Endothelial cell of umbilical vein (primary cell): ENCODE data around the gene NTSR1. TPM values are rescaled to one million over a fixed set of nuclear protein-coding genes. Genes with fewer than 3 reads are reported as not detected.

ENCODE experiments used
- BruUV-seq: library from RNA; stranded (reverse); fragments of 400-500 nt; replicated peaks from 2 replicates; lab custom pipeline; 2021; lab: Mats Ljungman, UMichigan
- CTCF ChIA-PET: fragments of 300-600, 350-600 bp; sonication (Branson Sonifier 250); formaldehyde crosslinking; loops from one replicate; lab custom pipeline; 2021; ENCODE audit warnings: antibody characterized with exemption, inconsistent platforms; lab: Charles Lee
- POLR2A ChIA-PET: fragments of 300-600, 350-600 bp; sonication (Branson Sonifier 250); formaldehyde crosslinking; loops from one replicate; lab custom pipeline; 2021; ENCODE audit warnings: antibody characterized with exemption, inconsistent platforms; lab: Charles Lee
- DNase-seq: peaks from one replicate; pipeline ENCODE4 v3.0.0-alpha.2; 2011; ENCODE audit warnings: low read depth, low spot score
- FAIRE-seq: peaks from 2 replicates; lab custom pipeline; 2011; peaks lifted over from hg19 to GRCh38; lab: Jason Lieb, UNC
- H2AFZ ChIP-seq: 2 replicates; pipeline ENCODE4 v1.6.0; 2012; ENCODE audit warnings: low read depth, low read length, control low read depth, inconsistent platforms
- H3K27ac ChIP-seq: 2 replicates; pipeline ENCODE4 v1.5.1; 2011; ENCODE audit warnings: low read depth, mild to moderate bottlenecking, control low read depth, low read length, moderate library complexity; ENCODE audit not compliant: insufficient read depth
- H3K27me3 ChIP-seq, 2 experiments: 2 replicates each; pipeline versions ENCODE4 v1.6.0 to v1.6.1; 2011; ENCODE audit warnings: low read length in 2 of 2, mixed read lengths in 1 of 2; ENCODE audit not compliant: control insufficient read depth in 2 of 2, insufficient read depth in 2 of 2
- H3K36me3 ChIP-seq, 2 experiments: 2 replicates in 1 of 2; 3 replicates in 1 of 2; pipeline ENCODE4 v1.5.1; 2011; ENCODE audit warnings: low read length in 2 of 2, mild to moderate bottlenecking in 1 of 2, moderate library complexity in 1 of 2; ENCODE audit not compliant: control insufficient read depth in 2 of 2, insufficient read depth in 2 of 2; ENCODE audit errors: extremely low read depth in 1 of 2
- H3K4me1 ChIP-seq: 3 replicates; pipeline ENCODE4 v1.5.1; 2011; ENCODE audit warnings: mild to moderate bottlenecking, low read length; ENCODE audit not compliant: control insufficient read depth, insufficient read depth; ENCODE audit errors: extremely low read depth
- H3K4me2 ChIP-seq: 2 replicates; pipeline ENCODE4 v1.6.1; 2011; ENCODE audit warnings: low read length, control low read depth, mixed read lengths; ENCODE audit not compliant: insufficient read depth
- H3K4me3 ChIP-seq, 3 experiments: fragments of 200-600 bp in 1 of 3; sonication (generic), shearing (Covaris generic) in 1 of 3; replicated peaks in 1 of 3; 2 replicates each; pipeline ENCODE4 v1.5.1; 2011 to 2016; ENCODE audit warnings: control low read depth in 3 of 3, low read length in 3 of 3, mild to moderate bottlenecking in 2 of 3, inconsistent platforms in 1 of 3, low read depth in 1 of 3, moderate library complexity in 1 of 3; ENCODE audit not compliant: insufficient read depth in 1 of 3
- H3K79me2 ChIP-seq: 2 replicates; pipeline ENCODE4 v1.6.0; 2012; ENCODE audit warnings: low read length, inconsistent platforms; ENCODE audit not compliant: control insufficient read depth, insufficient read depth
- H3K9ac ChIP-seq: replicated peaks from 2 replicates; pipeline ENCODE3; 2011; ENCODE audit warnings: low read length, control low read depth; ENCODE audit not compliant: insufficient read depth; ENCODE audit errors: extremely low read depth
- H3K9me1 ChIP-seq: replicated peaks from 3 replicates; pipeline ENCODE4 v1.6.0; 2011; ENCODE audit warnings: mild to moderate bottlenecking, low read length; ENCODE audit not compliant: control insufficient read depth, insufficient read depth; ENCODE audit errors: extremely low read depth
- H3K9me3 ChIP-seq: replicated peaks from 2 replicates; pipeline ENCODE4 v1.5.1; 2012; ENCODE audit warnings: low read length, inconsistent platforms; ENCODE audit not compliant: control insufficient read depth, insufficient read depth
- H4K20me1 ChIP-seq: replicated peaks from 2 replicates; pipeline ENCODE3; 2011; ENCODE audit warnings: mild to moderate bottlenecking, low read length; ENCODE audit not compliant: control insufficient read depth, insufficient read depth; ENCODE audit errors: extremely low read depth
- CTCF ChIP-seq, 2 donors: IDR thresholded peaks; 1 replicate in 1 of 2; 2 replicates in 1 of 2; pipeline ENCODE4 v1.5.1; 2011; ENCODE audit warnings: low read length in 2 of 2, mild to moderate bottlenecking in 2 of 2, moderate library complexity in 2 of 2, control low read depth in 1 of 2, inconsistent platforms in 1 of 2, low read depth in 1 of 2; ENCODE audit not compliant: insufficient read depth in 1 of 2; ENCODE audit errors: extremely low read depth in 1 of 2
- EZH2 ChIP-seq: IDR thresholded peaks from 2 replicates; pipeline ENCODE4 v1.6.1; 2012; ENCODE audit warnings: borderline replicate concordance, low read depth, mild to moderate bottlenecking, moderate library complexity, low read length, inconsistent platforms; ENCODE audit not compliant: severe bottlenecking
- FOS ChIP-seq: IDR thresholded peaks from 2 replicates; pipeline ENCODE4 v1.6.1; 2011; ENCODE audit warnings: mild to moderate bottlenecking, low read length, moderate library complexity, borderline replicate concordance; ENCODE audit not compliant: insufficient read depth
- GATA2 ChIP-seq: IDR thresholded peaks from 2 replicates; pipeline ENCODE4 v1.7.0; 2011; ENCODE audit warnings: low read depth, mild to moderate bottlenecking, moderate library complexity, mixed read lengths, low read length; ENCODE audit not compliant: insufficient read length, insufficient read depth
- JUN ChIP-seq: IDR thresholded peaks from 2 replicates; pipeline ENCODE4 v1.6.1; 2011; ENCODE audit warnings: borderline replicate concordance, low read depth; ENCODE audit not compliant: insufficient read length, insufficient read depth
- MAX ChIP-seq: IDR thresholded peaks from 2 replicates; pipeline ENCODE4 v1.6.1; 2011; ENCODE audit not compliant: insufficient read depth, insufficient read length
- MYC ChIP-seq: IDR thresholded peaks from one replicate; pipeline ENCODE4 v1.6.1; 2011; ENCODE audit warnings: mild to moderate bottlenecking, low read depth, low read length
- POLR2A ChIP-seq: IDR thresholded peaks from 2 replicates; pipeline ENCODE4 v1.6.1; 2012; ENCODE audit warnings: low read depth, mild to moderate bottlenecking, control low read depth, low read length
- POLR2AphosphoS5 ChIP-seq: IDR thresholded peaks from 2 replicates; pipeline ENCODE4 v1.6.1; 2012; ENCODE audit warnings: low read depth, mild to moderate bottlenecking, control low read depth, low read length, moderate library complexity; ENCODE audit not compliant: insufficient read depth
- dilution Hi-C: fragments of 300-500 bp; cut with MboI; formaldehyde crosslinking; loops from one replicate; pipeline ENCODE4 v1.15.0; 2019; ENCODE audit warnings: low sequenced_read_pairs; ENCODE audit not compliant: extremely low pct_ligation_motif_present
- intact Hi-C: fragments of 100-400 bp; cut with micrococcal nuclease; formaldehyde crosslinking; loops from one replicate; pipeline ENCODE4 v1.10.0; 2022
- polyA plus RNA-seq, 4 experiments: library from polyadenylated mRNA; depleted of rRNA in 3 of 4; stranded (reverse) in 3 of 4; unstranded in 1 of 4; fragments of >200 nt; gene quantifications; 2 replicates each; pipeline versions ENCODE4 v1.2.1 to v1.2.3, GENCODE V29; 2011 to 2012; ENCODE audit warnings: missing spikeins in 1 of 4
- total RNA-seq: library from RNA; stranded (reverse); gene quantifications from 2 replicates; pipeline ENCODE4 v1.2.3, GENCODE V29; 2021

Gene NTSR1
- total and polyA plus RNA-seq, 2 donors (not counting 3 experiments of a cell fraction or from before 2014, with no cell fraction given): 0.14 to 2.1 TPM

GRCh38 chr20:62809530-62810428 lies 101.1 kb downstream of the NTSR1 start:
- intact Hi-C loops: loop anchor here (5.0 to 10.0 kb wide), 2 partner anchors 307 to 425 kb away; partner anchors contain the start of gene RPS21
- no peaks in the 10 kb centered on the region for H3K27me3 ChIP-seq
- no peaks in the 10 kb centered on the region for H3K9me3 ChIP-seq
- dilution Hi-C loops: no loop called here
- no TSS peak for BruUV-seq
- H3K27ac ChIP-seq: no peak overlapping the region
- ChIA-PET POLR2A (no interaction called here), CTCF (no interaction called here)
- no peak for FAIRE-seq
- no peak overlapping the region for H3K9ac ChIP-seq
- peaks cover 23% of the 10 kb centered on the region for H3K79me2 ChIP-seq
- no peak for DNase-seq
- H3K4me1 ChIP-seq: peaks cover 8% of the 10 kb centered on the region
- H3K9me1 ChIP-seq: no peaks in the 10 kb centered on the region
- H2AFZ ChIP-seq: no peak overlapping the region
- H4K20me1 ChIP-seq: no peaks in the 10 kb centered on the region
- no peak overlapping the region for H3K4me3 ChIP-seq
- H3K36me3 ChIP-seq: peaks cover 9 to 35% of the 10 kb centered on the region in 2 experiments
- H3K4me2 ChIP-seq: no peak overlapping the region
- TF ChIP-seq GATA2 (no peak), FOS (no peak), MAX (no peak), POLR2AphosphoS5 (no peak), CTCF (IDR thresholded peaks at IDR 0.05; ENCODE audit: extremely low read depth in 1 of 2, insufficient read depth in 1 of 2, low read depth in 1 of 2, low read length in 2 of 2) (no peak), EZH2 (no peak), JUN (no peak), MYC (no peak), POLR2A (no peak)
